ENCODE data around the gene PHYHIPL. TPM values are rescaled to one million over a fixed set of nuclear protein-coding genes. Genes with fewer than 3 reads are reported as not detected.

Gene PHYHIPL
- total RNA-seq (2022; extraction: Qiagen RNA extraction): 0.16 to 0.52 TPM (median 0.39 TPM) in 5 replicates

DNA sequence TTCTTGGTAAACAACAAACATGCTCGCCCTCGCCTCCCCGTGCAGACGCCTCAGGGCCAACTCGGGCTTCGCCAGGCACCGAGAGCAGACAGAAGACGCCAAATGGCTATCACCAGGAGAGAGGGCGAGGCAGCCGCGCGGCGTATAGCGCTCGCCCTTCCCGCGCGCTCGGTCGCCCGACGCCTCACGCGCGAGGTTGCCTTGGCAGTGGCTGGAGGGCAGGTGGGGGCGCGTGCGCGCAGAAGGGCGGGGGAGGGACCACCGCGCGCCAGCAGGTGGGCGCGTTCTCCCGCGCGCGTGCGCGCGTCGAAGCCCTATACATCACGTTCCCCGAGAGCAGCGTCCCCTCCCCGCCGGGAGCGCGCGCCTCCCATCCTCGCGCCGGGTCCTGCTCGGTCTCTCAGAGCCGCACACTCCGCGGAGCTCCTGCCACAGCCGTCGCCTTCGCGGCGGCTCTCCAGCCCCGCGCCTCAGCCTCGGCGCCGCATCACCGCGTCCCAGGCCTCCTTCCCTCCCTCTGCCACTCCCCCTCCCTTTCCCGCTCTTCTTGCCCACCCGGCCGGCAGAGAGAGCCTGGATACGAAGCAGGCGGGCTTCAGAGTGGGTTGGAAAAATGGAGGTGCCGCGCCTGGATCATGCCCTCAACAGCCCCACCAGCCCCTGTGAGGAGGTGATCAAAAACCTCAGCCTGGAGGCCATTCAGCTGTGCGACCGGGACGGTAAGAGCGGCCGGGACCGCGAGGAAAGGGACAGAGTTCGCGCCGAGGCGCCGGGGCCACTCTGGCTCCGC lies at the start of gene PHYHIPL:
TSS of gene PHYHIPL (plus strand) at position 403 of the 790 bp plus-strand sequence. CDS start at position 614, 211 bp downstream.

Other genes starting within 250 kb of the PHYHIPL start
- gene FAM13C, start 185.9 kb downstream of the PHYHIPL start, total RNA-seq (2022; extraction: Qiagen RNA extraction): 0.14 to 0.22 TPM in 2 of 5 replicates, not detected in the others

All from A549 treated with Hydrocortisone at 1 μM for 4 hours (cell line).